Inflammatory macrophage (primary cell): ENCODE data around the gene GUCA2B.
A peak's percentile ranks its signal among the peaks of the same experiment; 100 is the strongest.

ENCODE experiments used
- DNase-seq, 2 donors: peaks; one replicate each; pipeline ENCODE4 v3.0.0-alpha.2; 2020 to 2022

The GUCA2B gene

GRCh38 chr1:42143896-42144710 lies 9.1 kb upstream of the GUCA2B start:
- DNase-seq = no peak

- DNase-seq = no peak
Observed at GRCh38 chr1:42144711-42145388, 8.4 kb upstream of the GUCA2B start.

- no peak for DNase-seq
Observed at GRCh38 chr1:42145389-42145716, 7.9 kb upstream of the GUCA2B start.

DNA sequence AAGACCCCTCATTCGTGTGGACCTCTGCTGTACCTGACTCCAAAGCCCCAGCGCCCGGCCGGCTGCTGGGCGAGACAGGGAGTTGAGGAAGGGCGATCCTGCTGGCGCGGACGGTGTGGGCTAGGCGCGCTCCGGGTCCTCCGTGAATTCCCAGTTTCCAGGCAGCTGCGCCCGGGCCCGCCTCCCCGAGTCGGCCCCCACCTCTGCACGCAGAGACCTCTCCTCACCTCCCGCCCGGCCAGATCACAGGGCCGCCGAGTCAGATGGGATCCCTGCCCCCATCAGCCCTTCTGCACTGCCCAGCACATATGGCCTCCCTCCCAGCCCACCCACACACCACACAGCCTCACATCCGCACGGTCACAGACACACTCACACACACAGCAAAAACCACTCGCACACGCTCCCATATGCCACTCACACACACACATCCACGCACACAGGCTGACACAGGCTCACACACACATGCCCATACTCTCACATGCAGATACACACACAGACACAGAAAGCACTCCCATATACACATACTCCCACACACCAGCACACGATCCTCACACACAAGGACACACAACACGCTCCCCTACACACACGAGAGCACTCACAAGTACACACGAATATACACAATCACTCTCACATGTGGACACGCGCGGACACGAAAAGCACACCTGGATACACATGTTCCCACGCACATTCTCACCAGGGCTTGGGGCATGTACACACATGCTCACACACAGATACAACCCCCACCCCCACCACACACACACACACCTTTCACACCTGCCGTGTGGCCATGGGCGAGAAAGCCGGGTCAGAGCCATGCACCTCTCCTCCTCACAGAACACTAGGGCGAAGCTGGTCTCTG lies 7.2 kb upstream of the GUCA2B start:
- DNase-seq = no peak

DNA sequence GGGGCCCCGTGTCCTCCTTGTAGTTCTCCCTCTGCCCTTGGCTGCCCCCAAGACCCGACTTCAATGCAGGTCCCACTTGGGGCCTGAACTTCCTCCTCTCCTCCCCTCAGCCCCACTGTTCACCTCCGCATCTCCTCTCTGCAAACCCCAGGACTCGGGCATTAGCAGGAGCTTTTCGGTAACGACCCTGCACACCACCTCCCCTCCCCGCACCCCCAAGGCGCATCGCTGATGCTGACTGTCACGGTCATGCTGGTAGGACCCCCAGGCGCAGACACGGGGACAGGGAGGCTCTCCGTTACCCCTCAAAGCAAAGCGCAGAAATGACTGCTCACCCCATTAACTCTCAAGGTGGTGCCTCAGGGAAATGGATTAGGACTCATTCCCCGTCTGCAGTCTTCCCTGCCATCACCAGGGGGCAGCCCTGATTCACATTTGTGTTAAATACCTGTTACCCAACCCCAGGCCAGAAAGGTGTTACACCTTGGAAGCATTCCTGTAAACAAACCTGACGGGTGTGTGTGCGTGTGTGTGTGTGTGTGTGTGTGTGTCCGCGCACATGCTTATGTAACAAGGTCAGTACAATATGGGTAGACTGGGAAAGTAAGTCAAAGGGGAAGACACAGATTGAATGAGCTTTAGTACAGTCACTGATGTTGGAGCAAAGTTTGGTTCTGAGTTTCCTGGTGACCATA lies 6.4 kb upstream of the GUCA2B start:
- peak; percentile 45 to 59 for DNase-seq

DNA sequence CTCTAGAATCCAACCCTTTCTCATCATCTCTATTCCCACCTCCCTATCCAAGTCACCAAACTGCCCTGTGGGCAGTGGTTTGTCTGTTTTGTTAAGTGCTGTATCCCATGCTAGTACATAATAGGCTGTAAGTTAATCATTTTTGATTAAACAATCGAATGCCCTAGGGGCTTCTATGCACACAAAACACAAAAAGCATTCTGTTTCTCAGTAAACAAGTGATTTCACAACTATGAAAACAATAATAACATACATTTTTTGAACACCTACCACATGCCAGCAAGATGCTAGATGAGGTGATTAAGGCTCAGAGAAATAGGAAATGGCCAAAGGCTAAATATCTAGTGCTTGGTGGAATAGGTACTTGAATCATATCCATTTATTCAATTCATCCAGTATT lies 5.0 kb upstream of the GUCA2B start:
- no peak for DNase-seq

GRCh38 chr1:42150651-42151050 lies 2.6 kb upstream of the GUCA2B start:
- DNase-seq = peak; percentile 18 to 64

GRCh38 chr1:42152119-42152518 lies 1.1 kb upstream of the GUCA2B start:
- DNase-seq = no peak

DNA sequence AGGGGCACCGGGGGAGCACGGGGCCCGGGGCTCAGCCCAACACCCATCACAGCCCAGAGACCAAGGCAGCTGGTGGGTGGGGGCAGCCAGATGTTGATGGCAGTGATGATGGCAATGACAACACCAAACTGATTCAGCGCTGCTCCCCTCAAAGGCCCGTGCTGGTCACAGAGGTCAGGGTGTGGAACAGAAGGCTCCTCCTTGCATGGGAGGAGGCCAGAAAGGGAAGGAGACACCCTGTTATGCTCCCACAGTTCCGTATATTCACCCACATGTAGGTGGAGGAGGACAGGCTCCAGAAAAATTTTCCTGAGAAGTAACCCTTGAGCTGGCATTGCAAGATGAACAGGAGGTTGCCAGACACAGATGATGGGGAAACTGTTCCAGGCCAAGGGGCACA lies 414 bp downstream of the GUCA2B start:
- DNase-seq = peak; percentile 18 to 47

- no peak for DNase-seq
Observed at GRCh38 chr1:42154685-42155084, 1.5 kb downstream of the GUCA2B start.

GRCh38 chr1:42155362-42155761 lies 2.2 kb downstream of the GUCA2B start:
- DNase-seq = no peak

DNA sequence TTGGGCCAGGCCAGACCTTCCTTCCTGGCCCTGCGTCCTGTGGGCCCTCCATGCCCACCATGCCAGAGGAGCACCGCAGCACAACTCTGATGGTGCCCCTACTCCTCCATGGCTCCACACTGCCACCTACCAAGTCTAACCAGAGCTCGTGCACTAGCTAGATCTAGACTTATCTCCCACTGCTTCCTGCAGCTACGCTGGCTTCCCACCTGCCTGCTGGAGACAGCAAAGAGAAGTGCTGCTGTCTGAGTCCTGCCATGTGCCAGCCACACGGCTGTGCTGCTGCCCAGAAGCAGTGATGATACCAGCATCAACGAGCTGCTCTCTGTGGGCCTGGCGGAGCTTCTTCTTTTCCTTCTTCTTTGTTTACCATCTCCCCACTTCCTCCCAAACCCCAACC lies 4.5 kb downstream of the GUCA2B start:
- peak; percentile 24 to 57 for DNase-seq

GRCh38 chr1:42158189-42158588 lies 5.0 kb downstream of the GUCA2B start:
- no peak for DNase-seq

DNA sequence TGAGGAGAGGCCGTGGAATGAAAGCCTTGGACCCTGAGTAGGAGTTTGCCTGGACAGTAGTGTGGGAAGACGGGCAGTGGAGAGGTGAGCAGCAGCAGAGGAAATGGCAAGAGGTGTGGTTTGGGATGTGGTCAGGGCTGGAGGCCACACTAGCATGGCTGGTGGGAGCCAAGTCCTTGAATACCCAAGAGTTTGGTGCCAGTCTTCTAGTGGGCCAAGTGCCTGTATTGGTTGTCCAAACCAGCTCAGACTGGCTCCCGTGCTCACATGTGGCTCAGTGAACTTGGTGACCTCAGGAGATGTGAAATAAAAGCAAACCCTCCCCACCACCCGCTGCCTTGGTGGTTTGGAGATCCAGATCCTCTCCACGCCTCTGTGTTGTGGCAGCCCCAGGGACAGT lies 9.0 kb downstream of the GUCA2B start:
- no peak for DNase-seq

DNA sequence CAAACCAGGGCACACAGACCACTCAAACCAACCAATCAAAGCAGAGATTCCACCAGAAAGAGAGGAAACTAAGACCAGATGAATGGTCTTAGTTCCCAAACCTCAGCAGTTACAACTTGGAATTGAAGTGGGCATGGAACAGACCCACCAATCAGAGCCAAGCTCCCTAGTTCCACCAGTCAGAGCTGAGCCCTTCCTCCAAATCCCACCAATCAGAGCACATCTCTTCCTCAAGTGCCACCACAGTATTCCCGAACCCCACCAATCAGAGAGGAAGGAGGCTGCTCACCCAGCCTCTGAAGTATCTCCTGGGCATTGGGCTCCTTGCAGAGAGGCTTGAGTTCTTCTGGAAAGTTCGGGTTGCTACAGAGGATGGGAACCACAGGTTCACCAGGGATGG lies 9.9 kb downstream of the GUCA2B start:
- DNase-seq = no peak

GRCh38 chr1:42163536-42164503 lies 10.6 kb downstream of the GUCA2B start:
- no peak for DNase-seq

GRCh38 chr1:42164551-42165420 lies 11.6 kb downstream of the GUCA2B start, which contains the start of gene GUCA2A:
GUCA2A (minus strand) TSS chr1:42164745; CDS start chr1:42164712, 33 bp downstream.
- no peak for DNase-seq

DNA sequence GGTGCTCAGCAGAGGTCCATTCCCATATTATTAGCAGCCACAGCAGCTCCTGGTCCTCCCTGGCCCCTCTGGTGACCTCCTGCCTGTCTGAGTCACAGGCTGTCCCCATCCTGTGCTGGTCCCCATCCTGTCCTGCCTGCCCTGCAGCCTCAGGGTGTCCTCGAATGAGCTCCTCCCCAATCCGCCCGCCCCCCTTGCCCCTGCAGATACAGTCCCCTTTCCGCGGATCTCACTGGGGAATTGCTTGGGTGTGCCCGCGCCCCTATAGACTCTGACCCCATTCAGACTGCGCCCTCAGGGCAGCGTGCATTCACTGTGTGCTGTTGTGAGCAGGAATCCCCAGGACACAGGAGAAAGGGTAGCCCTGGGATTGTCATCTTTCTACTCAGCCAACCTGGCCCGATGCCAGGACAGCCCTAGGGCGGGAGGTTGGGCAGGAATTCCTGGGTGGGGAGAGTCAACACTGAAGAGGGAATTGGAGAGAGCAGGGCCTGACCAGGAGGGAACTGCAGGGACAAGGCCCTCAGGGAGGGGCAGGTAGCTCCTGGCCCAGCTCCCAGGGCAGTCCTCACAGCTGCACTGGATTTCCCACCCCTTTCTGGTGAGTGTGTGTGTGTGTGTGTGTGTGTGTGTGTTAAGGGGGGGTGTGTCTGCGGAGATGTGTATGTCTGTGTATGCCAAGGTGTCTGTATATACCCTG lies 12.5 kb downstream of the GUCA2B start:
- no peak for DNase-seq

GRCh38 chr1:42167611-42168390 lies 14.6 kb downstream of the GUCA2B start:
- DNase-seq = no peak
